ENCODE data around the gene CAMTA1.

Gene CAMTA1

GRCh38 chr1:7629011-7629410 lies 843.8 kb downstream of the CAMTA1 start:
- no peak for TF ChIP-seq CTCF (IDR thresholded peaks at IDR 0.05; ENCODE audit: borderline replicate concordance, control extremely low read depth, extremely low read depth, insufficient read depth, missing control alignments)
- in situ Hi-C loops (cut with MboI; ENCODE audit: low sequenced_read_pairs, unreplicated experiment), result loop anchor here (25.0 kb wide), 1 partner anchor 592 kb away; no protein-coding TSS in a partner anchor
- DNase-seq (ENCODE audit: low spot score), result no peak

GRCh38 chr1:7629465-7630195 lies 844.4 kb downstream of the CAMTA1 start:
- in situ Hi-C loops (cut with MboI; ENCODE audit: low sequenced_read_pairs, unreplicated experiment), result loop anchor here (25.0 kb wide), 1 partner anchor 592 kb away; no protein-coding TSS in a partner anchor
- no peak for TF ChIP-seq CTCF (IDR thresholded peaks at IDR 0.05; ENCODE audit: borderline replicate concordance, control extremely low read depth, extremely low read depth, insufficient read depth, missing control alignments)
- DNase-seq (ENCODE audit: low spot score), result no peak

- DNase-seq (ENCODE audit: low spot score), result no peak
- no peak for TF ChIP-seq CTCF (IDR thresholded peaks at IDR 0.05; ENCODE audit: borderline replicate concordance, control extremely low read depth, extremely low read depth, insufficient read depth, missing control alignments)
- in situ Hi-C loops (cut with MboI; ENCODE audit: low sequenced_read_pairs, unreplicated experiment), result loop anchor here (25.0 kb wide), 1 partner anchor 593 kb away; no protein-coding TSS in a partner anchor
Observed at GRCh38 chr1:7630378-7630777, 845.1 kb downstream of the CAMTA1 start.

GRCh38 chr1:7632176-7632575 lies 846.9 kb downstream of the CAMTA1 start:
- DNase-seq (ENCODE audit: low spot score), result no peak
- in situ Hi-C loops (cut with MboI; ENCODE audit: low sequenced_read_pairs, unreplicated experiment), result loop anchor here (25.0 kb wide), 1 partner anchor 595 kb away; no protein-coding TSS in a partner anchor
- no peak for TF ChIP-seq CTCF (IDR thresholded peaks at IDR 0.05; ENCODE audit: borderline replicate concordance, control extremely low read depth, extremely low read depth, insufficient read depth, missing control alignments)

- DNase-seq (ENCODE audit: low spot score), result no peak
- no peak for TF ChIP-seq CTCF (IDR thresholded peaks at IDR 0.05; ENCODE audit: borderline replicate concordance, control extremely low read depth, extremely low read depth, insufficient read depth, missing control alignments)
- in situ Hi-C loops (cut with MboI; ENCODE audit: low sequenced_read_pairs, unreplicated experiment), result loop anchor here (25.0 kb wide), 1 partner anchor 595 kb away; no protein-coding TSS in a partner anchor
Observed at GRCh38 chr1:7632681-7633080, 847.4 kb downstream of the CAMTA1 start.

GRCh38 chr1:7633506-7634245 lies 848.4 kb downstream of the CAMTA1 start:
- DNase-seq (ENCODE audit: low spot score), result no peak
- no peak for TF ChIP-seq CTCF (IDR thresholded peaks at IDR 0.05; ENCODE audit: borderline replicate concordance, control extremely low read depth, extremely low read depth, insufficient read depth, missing control alignments)
- in situ Hi-C loops (cut with MboI; ENCODE audit: low sequenced_read_pairs, unreplicated experiment), result loop anchor here (25.0 kb wide), 1 partner anchor 596 kb away; no protein-coding TSS in a partner anchor
